GM21390 (cell line): ENCODE results near the gene KDM4B.

Experiments
- ATAC-seq: cut with Tn5 transposase; IDR thresholded peaks from one replicate; pipeline ENCODE4 v1.9.1; 2021; ENCODE audit not compliant: unreplicated experiment

KDM4B gene

GRCh38 chr19:5132206-5132560 is 163.3 kb downstream of the KDM4B start:
- ATAC-seq, result no peak

GRCh38 chr19:5132698-5133651 is 164.1 kb downstream of the KDM4B start:
- ATAC-seq, result no peak

- no peak for ATAC-seq
Observed at GRCh38 chr19:5133986-5134595, 165.2 kb downstream of the KDM4B start.

DNA sequence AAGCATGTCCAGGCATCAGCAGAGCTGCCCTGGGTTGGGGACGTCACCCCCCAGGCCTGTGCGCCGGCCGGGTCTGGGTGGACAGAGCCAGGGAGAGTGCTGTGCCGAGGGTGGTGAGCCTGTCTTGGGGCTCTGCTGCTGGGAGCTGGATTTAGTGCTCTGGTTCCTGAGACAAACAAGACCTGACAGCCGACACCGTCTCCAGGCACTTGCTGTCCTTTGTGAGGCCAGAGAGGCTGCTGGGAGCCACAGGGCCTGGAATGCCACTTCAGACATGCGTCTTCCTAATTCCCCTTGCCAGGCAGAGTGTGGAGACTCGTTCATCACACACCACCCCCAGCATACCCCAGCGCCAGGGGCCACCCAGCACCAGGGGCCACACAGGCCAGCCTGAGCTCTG is 165.8 kb downstream of the KDM4B start:
- no peak for ATAC-seq

- no peak for ATAC-seq
Observed at GRCh38 chr19:5136073-5136855, 167.4 kb downstream of the KDM4B start.

DNA sequence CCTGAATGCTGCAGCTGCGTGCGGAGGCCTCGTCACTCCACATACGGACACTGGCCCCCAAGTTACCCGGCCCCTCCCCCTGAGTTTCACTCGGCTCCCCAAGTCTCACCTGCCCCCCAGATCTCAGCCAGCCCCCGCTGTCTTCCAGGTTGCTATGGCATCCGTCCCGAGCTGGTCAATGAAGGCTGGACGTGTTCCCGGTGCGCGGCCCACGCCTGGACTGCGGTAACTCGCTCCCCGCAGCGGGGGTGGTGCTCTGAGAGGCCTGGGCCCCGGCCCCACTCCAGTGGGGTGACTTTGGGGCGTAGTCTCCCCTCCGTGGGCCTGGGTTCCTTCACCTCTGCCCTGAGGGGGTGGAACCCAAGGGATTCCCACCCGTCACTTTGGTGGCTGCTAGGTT is 168.2 kb downstream of the KDM4B start:
- no peak for ATAC-seq

- no peak for ATAC-seq
Observed at GRCh38 chr19:5137571-5138124, 168.7 kb downstream of the KDM4B start.

- peak; percentile 56 for ATAC-seq
Observed at GRCh38 chr19:5138606-5139582, 170.0 kb downstream of the KDM4B start.

- no peak for ATAC-seq
Observed at GRCh38 chr19:5139583-5140325, 170.8 kb downstream of the KDM4B start.

DNA sequence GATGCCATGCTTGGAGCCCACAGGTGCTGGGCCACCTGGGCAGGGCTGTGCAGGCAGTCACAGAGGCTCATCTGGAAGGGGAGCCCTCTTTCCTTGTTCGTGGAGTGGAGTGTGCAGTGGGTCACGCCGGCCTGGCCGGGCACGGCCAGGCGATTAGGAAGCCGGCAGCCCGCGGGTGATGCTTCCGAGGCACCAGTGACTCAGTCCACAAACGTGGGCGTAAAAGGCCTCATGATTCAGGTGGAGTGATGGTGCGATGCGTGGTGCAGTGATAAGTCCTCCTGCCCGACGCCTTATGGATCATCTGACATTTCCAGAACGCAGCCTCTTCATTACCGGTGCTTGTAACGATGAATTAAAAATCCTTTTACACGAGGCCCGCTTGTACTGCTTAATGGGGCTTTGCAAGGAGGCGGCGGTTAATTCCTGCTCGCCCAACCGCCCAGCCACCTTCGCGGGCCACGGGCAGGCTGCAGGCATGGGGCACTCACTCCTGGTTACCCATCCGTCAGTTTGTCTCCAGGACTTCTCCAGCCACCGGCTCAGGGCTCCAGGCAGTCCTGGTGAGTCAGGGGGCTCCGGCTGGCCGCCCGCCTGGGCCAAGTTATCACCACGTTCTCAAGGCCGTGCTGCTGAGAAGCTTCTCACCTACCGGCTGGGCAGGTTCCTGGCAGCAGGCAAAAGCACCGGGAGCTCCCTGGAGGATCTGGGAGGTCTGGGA is 172.4 kb downstream of the KDM4B start:
- ATAC-seq, result no peak

DNA sequence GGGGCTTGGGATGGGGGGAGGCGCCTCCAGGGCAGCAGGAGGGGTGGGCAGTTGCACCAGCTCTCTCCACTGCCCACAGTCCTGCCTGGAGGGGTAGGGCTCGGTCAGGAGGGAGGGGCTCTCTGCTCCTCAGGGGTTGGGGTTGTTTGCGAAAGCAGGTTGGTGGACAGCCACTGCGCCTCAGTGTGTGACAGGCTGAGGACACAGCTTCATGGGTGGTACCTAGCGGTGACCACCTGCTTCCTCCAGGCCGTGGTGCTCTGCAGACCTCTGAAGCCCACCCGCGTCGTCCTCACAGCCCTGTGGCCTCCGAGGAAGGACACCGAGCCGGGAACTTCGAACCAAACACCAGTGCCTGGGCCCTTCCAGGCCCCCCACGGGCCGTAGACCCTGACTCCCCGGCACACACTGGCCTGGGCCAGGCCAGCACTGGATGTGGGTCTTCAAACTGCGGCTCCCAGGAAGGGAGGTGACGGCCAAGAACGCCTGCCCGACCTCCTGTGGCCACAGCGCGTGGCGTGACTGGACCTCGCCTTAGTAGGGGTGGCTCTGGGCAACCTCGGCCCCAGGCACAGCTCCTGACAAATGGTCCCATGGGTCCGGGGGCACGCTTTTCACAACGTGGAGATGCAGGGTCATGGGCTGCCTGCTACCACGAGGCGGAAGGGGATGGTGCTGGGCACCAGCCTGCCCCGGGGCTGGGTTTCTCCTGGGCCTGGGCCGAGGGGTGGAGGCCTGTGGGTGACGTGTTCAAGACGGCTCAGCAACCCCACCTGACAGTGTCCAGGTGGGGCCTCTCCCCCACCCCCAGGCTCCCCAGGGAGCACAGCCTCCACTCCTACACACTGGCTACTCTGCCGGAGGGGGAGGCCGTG is 173.2 kb downstream of the KDM4B start:
- no peak for ATAC-seq

- no peak for ATAC-seq
Observed at GRCh38 chr19:5142725-5143097, 173.8 kb downstream of the KDM4B start.

- ATAC-seq, result no peak
Observed at GRCh38 chr19:5143471-5144411, 174.8 kb downstream of the KDM4B start.

GRCh38 chr19:5144545-5145179 is 175.7 kb downstream of the KDM4B start:
- no peak for ATAC-seq

DNA sequence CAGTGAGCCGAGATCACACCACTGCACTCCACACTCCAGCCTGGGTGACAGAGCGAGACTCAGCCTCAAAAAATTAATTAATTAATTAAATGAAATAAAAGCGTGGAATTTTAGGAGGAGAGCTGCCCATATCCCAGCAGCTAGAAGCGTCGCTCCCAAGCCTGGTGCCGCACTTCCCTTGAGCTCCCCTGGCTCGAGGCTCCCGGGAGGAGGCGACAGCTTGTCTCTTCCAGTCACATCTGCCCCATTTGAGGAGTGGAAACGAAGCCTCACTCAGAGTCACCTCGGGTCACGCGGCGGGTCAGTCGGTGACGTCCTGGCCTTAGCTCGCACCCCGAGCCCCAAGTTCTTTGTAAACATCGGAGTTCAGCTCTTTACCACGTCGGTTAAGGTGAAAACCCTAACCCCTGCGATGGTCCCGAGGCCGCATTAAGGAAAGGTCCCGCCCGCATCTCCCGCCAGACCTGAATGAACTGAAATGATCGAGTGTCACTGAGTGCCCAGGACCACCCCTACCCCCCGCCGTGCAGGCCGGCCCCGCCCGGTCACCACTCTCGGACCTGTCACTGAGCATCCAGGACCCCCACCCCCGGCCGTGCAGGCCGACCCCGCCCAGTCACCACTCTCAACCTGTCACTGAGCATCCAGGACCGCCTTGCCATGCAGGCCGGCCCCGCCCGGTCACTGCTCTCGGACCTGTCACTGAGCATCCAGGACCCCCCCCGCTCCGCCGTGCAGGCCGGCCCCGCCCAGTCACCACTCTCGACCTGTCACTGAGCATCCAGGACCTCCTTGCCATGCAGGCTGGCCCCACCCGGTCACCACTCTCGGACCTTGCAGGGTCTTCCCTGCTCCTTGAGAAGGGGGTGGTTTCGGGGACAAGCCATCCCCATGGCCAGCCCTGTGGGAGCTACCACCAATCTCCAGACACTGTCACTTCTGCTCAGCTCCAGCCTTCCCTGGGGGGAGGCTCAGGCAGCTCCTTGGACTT is 176.9 kb downstream of the KDM4B start:
- no peak for ATAC-seq
